M059J (cell line): Measurements from ENCODE around the gene MINDY4. TPM values are rescaled to one million over a fixed set of nuclear protein-coding genes. Genes with fewer than 3 reads are reported as not detected.

Experiments
- DNase-seq: peaks from one replicate; pipeline ENCODE4 v3.0.0-alpha.2; 2012; ENCODE audit warnings: low read depth
- total RNA-seq: library from RNA; depleted of rRNA; stranded (reverse); fragments of >200 nt; shearing (Covaris generic); gene quantifications from 2 replicates; pipeline ENCODE4 v1.2.3, GENCODE V29; 2014; rRNA removed

The MINDY4 gene
- 1.8 and 3.3 TPM in 2 replicates for total RNA-seq

GRCh38 chr7:30771174-30771879 lies at the start of gene MINDY4:
Gene MINDY4, plus strand, starts transcription at chr7:30771417. Its CDS starts 77 bp downstream, at chr7:30771494.
- DNase-seq = peak; percentile 77

- DNase-seq = no peak
Measured at GRCh38 chr7:30722187-30722586, 49.0 kb upstream of the MINDY4 start.

- DNase-seq = no peak
Measured at GRCh38 chr7:30722671-30723070, 48.5 kb upstream of the MINDY4 start.

GRCh38 chr7:30723776-30724175 lies 47.4 kb upstream of the MINDY4 start:
- no peak for DNase-seq

- DNase-seq = no peak
Measured at GRCh38 chr7:30726296-30727006, 44.8 kb upstream of the MINDY4 start.

- DNase-seq = peak; percentile 29
Measured at GRCh38 chr7:30727061-30727945, 43.9 kb upstream of the MINDY4 start.

- DNase-seq = no peak
Measured at GRCh38 chr7:30728591-30729100, 42.6 kb upstream of the MINDY4 start.

GRCh38 chr7:30729642-30730041 lies 41.6 kb upstream of the MINDY4 start:
- DNase-seq = no peak

- no peak for DNase-seq
Measured at GRCh38 chr7:30730097-30730496, 41.1 kb upstream of the MINDY4 start.

GRCh38 chr7:30730996-30731395 lies 40.2 kb upstream of the MINDY4 start:
- DNase-seq = no peak

- no peak for DNase-seq
Measured at GRCh38 chr7:30731581-30731980, 39.6 kb upstream of the MINDY4 start.

GRCh38 chr7:30732606-30733005 lies 38.6 kb upstream of the MINDY4 start:
- DNase-seq = no peak

- no peak for DNase-seq
Measured at GRCh38 chr7:30733216-30733615, 38.0 kb upstream of the MINDY4 start.

GRCh38 chr7:30733691-30734090 lies 37.5 kb upstream of the MINDY4 start:
- DNase-seq = no peak

- DNase-seq = no peak
Measured at GRCh38 chr7:30734497-30734896, 36.7 kb upstream of the MINDY4 start.

- no peak for DNase-seq
Measured at GRCh38 chr7:30735631-30736030, 35.6 kb upstream of the MINDY4 start.

- DNase-seq = no peak
Measured at GRCh38 chr7:30736291-30736690, 34.9 kb upstream of the MINDY4 start.

GRCh38 chr7:30738026-30738915 lies 32.9 kb upstream of the MINDY4 start:
- DNase-seq = no peak

- no peak for DNase-seq
Measured at GRCh38 chr7:30739691-30740090, 31.5 kb upstream of the MINDY4 start.

GRCh38 chr7:30740417-30741181 lies 30.6 kb upstream of the MINDY4 start:
- peak; percentile 58 for DNase-seq
